K562 (cell line): Measurements from ENCODE around the gene PPP1R36. TPM values are rescaled to one million over a fixed set of nuclear protein-coding genes. Genes with fewer than 3 reads are reported as not detected.

Source experiments
- CBFB ChIP-seq: sonication (generic); formaldehyde crosslinking; IDR thresholded peaks from 2 replicates; pipeline ENCODE4 v1.4.0; 2020; ENCODE audit warnings: mild to moderate bottlenecking, missing genetic modification reagents
- CBX8 ChIP-seq: fragments of 200-600 bp; sonication (generic); IDR thresholded peaks from 2 replicates; pipeline ENCODE4 v1.6.1; 2012; ENCODE audit warnings: borderline replicate concordance, mixed run types, low read depth, mild to moderate bottlenecking, moderate library complexity, mixed read lengths, low read length, control low read depth, inconsistent platforms; ENCODE audit not compliant: poor library complexity, severe bottlenecking; ENCODE audit errors: extremely low read depth
- ELF1 ChIP-seq: fragments of 200-800 bp; sonication (Bioruptor generic); IDR thresholded peaks from 2 replicates; pipeline ENCODE4 v1.6.1; 2016; ENCODE audit warnings: missing genetic modification characterization, missing compliant biosample characterization
- HNRNPL ChIP-seq: fragments of 200-400 bp; formaldehyde crosslinking; IDR thresholded peaks from 2 replicates; pipeline ENCODE4 v1.6.1; 2017; ENCODE audit warnings: low read depth, mild to moderate bottlenecking, low read length
- ID3 ChIP-seq, 2 experiments: fragments of 250-450 bp in 1 of 2; fragments of 450-650 bp in 1 of 2; sonication (Bioruptor Pico) in 1 of 2; IDR thresholded peaks; 2 replicates each; pipeline versions ENCODE4 v1.6.1 to v1.8.0; 2016 to 2021; ENCODE audit warnings: mild to moderate bottlenecking in 2 of 2, moderate library complexity in 2 of 2, missing compliant biosample characterization in 1 of 2, missing genetic modification characterization in 1 of 2
- MYC ChIP-seq, 2 experiments: fragments of 250-450 bp in 1 of 2; sonication (Bioruptor Pico) in 1 of 2; IDR thresholded peaks; 2 replicates each; pipeline versions ENCODE4 v1.5.1 to v1.6.1; 2012 to 2021; ENCODE audit warnings: low read depth in 2 of 2, borderline replicate concordance in 1 of 2, improper control_type of control experiment in 1 of 2, low read length in 1 of 2, mild to moderate bottlenecking in 1 of 2, moderate library complexity in 1 of 2
- PKNOX1 ChIP-seq: fragments of 450-650 bp; IDR thresholded peaks from 2 replicates; pipeline ENCODE4 v1.6.1; 2016
- RBFOX2 ChIP-seq: fragments of 200-400 bp; formaldehyde crosslinking; IDR thresholded peaks from 2 replicates; pipeline ENCODE4 v1.6.1; 2017; ENCODE audit warnings: low read depth, mild to moderate bottlenecking, low read length, moderate library complexity
- ZBTB7A ChIP-seq: IDR thresholded peaks from 2 replicates; pipeline ENCODE4 v1.6.1; 2011; ENCODE audit warnings: low read depth, mild to moderate bottlenecking, low read length, moderate library complexity, borderline replicate concordance; ENCODE audit not compliant: control insufficient read depth
- ZKSCAN1 ChIP-seq: fragments of 150-350 bp; IDR thresholded peaks from 2 replicates; pipeline ENCODE4 v1.6.1; 2016; ENCODE audit warnings: low read depth, low read length
- polyA plus RNA-seq, 8 experiments: library from polyadenylated mRNA; depleted of rRNA in 4 of 8; stranded (reverse) in 5 of 8; unstranded in 3 of 8; fragments of >200 nt; fragmentation: Nextera tagmentation in 2 of 8; fragmentation: Illumina TruSeq in 1 of 8; extraction: Ambion mirVana in 2 of 8; extraction: Trizol in 1 of 8; gene quantifications; 2 replicates each; pipeline versions ENCODE4 v1.2.1 to v1.2.3, GENCODE V29; 2011 to 2014; ENCODE audit warnings: inconsistent platforms in 1 of 8, missing spikeins in 1 of 8
- total RNA-seq, 7 experiments: library from RNA; depleted of rRNA in 6 of 7; stranded (reverse); fragments of >200 nt in 6 of 7; fragmentation: Illumina TruSeq in 2 of 7; extraction: Trizol in 2 of 7; gene quantifications; 2 replicates each; pipeline versions ENCODE4 v1.2.1 to v1.2.3, GENCODE V29; 2011 to 2021; ENCODE audit warnings: low replicate concordance in 1 of 7
- TF ChIP-seq, protein P1 (sequence below): fragments of 450-650 bp; IDR thresholded peaks from 2 replicates; pipeline ENCODE4 v1.6.1; 2016; ENCODE audit warnings: mild to moderate bottlenecking, moderate library complexity

The PPP1R36 gene
- total and polyA plus RNA-seq, 9 of the 15 experiments (the other 6 are each of a cell fraction or from before 2014, with no cell fraction given): 0.29 TPM; not detected in 8

DNA sequence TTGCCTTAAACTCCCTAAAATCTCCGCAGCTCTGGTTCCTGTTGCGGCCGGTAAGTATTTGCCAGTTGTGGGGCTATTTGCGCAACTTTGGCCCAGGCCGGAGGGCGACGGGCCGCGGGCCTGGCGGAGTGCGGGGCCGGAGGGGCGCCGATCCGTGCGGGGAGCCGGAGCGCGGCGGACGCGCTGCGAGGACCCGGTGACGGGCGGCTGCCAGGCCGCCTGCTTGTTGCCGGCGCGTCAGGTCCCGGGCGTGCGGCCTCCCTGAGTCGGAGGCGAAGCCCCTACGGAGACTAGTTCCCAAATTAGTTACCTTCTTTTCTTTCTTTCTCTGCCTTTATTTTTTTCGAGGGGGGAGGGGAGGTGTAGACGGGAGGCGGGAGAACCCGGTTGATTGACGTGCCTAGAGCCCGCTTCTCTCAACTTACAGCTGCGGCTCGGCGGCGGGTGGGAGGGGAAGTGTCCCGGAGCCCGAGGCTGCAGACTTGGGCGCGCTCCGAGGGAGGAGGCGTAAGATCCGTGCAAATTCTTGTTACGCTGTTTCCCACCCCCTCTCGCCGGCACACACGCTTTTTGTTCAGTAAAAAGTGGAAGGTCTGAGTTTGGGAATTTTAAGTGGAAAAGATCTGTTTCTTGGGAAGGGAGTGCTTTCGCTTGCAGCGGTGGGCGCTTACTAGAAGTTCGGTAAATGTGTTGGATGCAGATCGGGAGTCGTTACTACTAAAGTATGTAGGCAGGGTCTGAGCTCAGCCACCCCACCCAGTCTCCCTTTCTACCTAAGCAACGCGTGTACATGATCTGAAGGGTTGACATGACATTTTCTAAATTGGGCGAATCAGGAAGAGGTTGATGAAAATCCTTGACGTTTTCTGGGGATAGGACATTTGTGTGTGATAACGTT is 44.6 kb upstream of the PPP1R36 start (continued):
- TF ChIP-seq, protein P1, sequence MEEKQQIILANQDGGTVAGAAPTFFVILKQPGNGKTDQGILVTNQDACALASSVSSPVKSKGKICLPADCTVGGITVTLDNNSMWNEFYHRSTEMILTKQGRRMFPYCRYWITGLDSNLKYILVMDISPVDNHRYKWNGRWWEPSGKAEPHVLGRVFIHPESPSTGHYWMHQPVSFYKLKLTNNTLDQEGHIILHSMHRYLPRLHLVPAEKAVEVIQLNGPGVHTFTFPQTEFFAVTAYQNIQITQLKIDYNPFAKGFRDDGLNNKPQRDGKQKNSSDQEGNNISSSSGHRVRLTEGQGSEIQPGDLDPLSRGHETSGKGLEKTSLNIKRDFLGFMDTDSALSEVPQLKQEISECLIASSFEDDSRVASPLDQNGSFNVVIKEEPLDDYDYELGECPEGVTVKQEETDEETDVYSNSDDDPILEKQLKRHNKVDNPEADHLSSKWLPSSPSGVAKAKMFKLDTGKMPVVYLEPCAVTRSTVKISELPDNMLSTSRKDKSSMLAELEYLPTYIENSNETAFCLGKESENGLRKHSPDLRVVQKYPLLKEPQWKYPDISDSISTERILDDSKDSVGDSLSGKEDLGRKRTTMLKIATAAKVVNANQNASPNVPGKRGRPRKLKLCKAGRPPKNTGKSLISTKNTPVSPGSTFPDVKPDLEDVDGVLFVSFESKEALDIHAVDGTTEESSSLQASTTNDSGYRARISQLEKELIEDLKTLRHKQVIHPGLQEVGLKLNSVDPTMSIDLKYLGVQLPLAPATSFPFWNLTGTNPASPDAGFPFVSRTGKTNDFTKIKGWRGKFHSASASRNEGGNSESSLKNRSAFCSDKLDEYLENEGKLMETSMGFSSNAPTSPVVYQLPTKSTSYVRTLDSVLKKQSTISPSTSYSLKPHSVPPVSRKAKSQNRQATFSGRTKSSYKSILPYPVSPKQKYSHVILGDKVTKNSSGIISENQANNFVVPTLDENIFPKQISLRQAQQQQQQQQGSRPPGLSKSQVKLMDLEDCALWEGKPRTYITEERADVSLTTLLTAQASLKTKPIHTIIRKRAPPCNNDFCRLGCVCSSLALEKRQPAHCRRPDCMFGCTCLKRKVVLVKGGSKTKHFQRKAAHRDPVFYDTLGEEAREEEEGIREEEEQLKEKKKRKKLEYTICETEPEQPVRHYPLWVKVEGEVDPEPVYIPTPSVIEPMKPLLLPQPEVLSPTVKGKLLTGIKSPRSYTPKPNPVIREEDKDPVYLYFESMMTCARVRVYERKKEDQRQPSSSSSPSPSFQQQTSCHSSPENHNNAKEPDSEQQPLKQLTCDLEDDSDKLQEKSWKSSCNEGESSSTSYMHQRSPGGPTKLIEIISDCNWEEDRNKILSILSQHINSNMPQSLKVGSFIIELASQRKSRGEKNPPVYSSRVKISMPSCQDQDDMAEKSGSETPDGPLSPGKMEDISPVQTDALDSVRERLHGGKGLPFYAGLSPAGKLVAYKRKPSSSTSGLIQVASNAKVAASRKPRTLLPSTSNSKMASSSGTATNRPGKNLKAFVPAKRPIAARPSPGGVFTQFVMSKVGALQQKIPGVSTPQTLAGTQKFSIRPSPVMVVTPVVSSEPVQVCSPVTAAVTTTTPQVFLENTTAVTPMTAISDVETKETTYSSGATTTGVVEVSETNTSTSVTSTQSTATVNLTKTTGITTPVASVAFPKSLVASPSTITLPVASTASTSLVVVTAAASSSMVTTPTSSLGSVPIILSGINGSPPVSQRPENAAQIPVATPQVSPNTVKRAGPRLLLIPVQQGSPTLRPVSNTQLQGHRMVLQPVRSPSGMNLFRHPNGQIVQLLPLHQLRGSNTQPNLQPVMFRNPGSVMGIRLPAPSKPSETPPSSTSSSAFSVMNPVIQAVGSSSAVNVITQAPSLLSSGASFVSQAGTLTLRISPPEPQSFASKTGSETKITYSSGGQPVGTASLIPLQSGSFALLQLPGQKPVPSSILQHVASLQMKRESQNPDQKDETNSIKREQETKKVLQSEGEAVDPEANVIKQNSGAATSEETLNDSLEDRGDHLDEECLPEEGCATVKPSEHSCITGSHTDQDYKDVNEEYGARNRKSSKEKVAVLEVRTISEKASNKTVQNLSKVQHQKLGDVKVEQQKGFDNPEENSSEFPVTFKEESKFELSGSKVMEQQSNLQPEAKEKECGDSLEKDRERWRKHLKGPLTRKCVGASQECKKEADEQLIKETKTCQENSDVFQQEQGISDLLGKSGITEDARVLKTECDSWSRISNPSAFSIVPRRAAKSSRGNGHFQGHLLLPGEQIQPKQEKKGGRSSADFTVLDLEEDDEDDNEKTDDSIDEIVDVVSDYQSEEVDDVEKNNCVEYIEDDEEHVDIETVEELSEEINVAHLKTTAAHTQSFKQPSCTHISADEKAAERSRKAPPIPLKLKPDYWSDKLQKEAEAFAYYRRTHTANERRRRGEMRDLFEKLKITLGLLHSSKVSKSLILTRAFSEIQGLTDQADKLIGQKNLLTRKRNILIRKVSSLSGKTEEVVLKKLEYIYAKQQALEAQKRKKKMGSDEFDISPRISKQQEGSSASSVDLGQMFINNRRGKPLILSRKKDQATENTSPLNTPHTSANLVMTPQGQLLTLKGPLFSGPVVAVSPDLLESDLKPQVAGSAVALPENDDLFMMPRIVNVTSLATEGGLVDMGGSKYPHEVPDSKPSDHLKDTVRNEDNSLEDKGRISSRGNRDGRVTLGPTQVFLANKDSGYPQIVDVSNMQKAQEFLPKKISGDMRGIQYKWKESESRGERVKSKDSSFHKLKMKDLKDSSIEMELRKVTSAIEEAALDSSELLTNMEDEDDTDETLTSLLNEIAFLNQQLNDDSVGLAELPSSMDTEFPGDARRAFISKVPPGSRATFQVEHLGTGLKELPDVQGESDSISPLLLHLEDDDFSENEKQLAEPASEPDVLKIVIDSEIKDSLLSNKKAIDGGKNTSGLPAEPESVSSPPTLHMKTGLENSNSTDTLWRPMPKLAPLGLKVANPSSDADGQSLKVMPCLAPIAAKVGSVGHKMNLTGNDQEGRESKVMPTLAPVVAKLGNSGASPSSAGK: peak; percentile 26; the same call in 1 of the 2 replicates
- no peak for TF ChIP-seq ID3 (CRISPR knock-in tag; IDR thresholded peaks at IDR 0.05)
- TF ChIP-seq ID3 (tag; IDR thresholded peaks at IDR 0.05): 0 out of 2 replicates have a peak, but pooled peaks have one; percentile 38
- peak; percentile 99 for TF ChIP-seq PKNOX1
- peak; percentile 10; the same call in 1 of the 2 replicates for TF ChIP-seq HNRNPL
- TF ChIP-seq ZBTB7A: peak; percentile 42; the same call in 1 of the 2 replicates
- no peak for TF ChIP-seq CBFB
- TF ChIP-seq ZKSCAN1: 0 out of 2 replicates have a peak, but pooled peaks have one; percentile 10
- 0 out of 2 replicates have a peak, but pooled peaks have one; percentile 6 for TF ChIP-seq ELF1
- TF ChIP-seq MYC (IDR thresholded peaks at IDR 0.05; ENCODE audit: low read depth, low read length): 0 out of 2 replicates have a peak, but pooled peaks have one; percentile 12
- TF ChIP-seq MYC (CRISPR knock-in tag; IDR thresholded peaks at IDR 0.05; ENCODE audit: borderline replicate concordance, low read depth): no peak
- peak; percentile 82 for TF ChIP-seq RBFOX2
- TF ChIP-seq CBX8: no peak
